Activated effector memory CD4-positive, alpha-beta T cell treated with anti-CD3 and anti-CD28 coated beads, Interleukin-2, amount 50 U/mL, for 16 hours (primary cell): ENCODE results near the gene SPECC1L.

Experiments
- DNase-seq: peaks from one replicate; pipeline ENCODE4 v3.0.0-alpha.2; 2020

Gene SPECC1L

DNA sequence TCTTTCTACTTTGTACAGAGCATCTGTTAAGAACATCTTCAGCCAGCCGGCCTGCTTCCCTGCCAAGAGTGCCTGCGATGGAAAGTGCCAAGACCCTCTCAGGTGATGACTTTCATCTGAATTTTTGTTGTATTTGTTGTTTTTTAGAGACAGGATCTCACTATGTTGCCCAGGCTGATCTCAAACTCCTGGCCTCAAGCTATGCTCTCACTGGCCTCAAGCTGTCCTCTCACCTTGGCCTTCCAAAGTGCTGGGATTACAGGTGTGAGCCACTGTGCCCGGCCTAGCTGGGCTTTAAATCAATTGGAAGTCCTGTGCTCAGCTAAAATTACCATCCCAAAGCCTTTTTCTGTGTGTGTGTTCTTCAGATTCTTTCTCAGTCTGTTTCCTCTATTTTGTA, 92.6 kb downstream of the SPECC1L start:
- DNase-seq, result no peak

DNA sequence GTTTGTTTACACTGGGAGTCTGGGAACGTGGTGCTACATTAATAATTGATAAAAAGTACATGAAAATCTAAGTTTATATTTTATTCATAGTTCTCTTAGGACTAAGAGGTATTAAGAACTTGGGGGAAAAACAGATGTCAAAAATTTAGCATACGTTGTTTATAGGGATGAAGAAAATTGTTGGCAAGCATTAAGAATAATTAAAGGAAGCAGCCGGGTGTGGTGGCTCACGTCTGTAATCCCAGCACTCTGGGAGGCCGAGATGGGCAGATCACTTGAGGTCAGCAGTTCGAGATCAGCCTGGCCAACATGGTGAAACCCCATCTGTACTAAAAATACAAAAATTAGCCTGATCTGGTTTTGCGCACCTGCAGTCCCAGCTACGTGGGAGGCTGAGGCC, 96.1 kb downstream of the SPECC1L start:
- DNase-seq, result no peak

DNA sequence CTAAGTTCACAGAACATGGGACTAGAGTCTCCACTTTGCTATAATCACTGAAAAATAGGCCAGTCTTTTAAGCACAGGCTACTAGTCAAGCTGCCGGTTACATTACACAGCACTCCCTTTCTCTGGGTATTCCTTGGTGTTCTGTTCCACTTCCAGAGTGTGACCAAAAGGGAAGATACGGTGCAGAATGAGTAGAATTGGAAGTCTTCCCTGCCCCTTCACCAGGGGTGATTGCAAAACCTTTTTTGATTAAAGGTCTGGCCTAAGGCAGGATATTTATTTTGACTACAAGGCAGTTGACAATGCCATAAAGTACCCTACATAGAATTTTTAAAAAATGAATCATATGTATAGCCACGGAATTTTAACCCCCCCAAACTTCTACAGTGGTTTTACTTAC, 97.2 kb downstream of the SPECC1L start:
- DNase-seq, result no peak

- no peak for DNase-seq
These were observed 99.8 kb downstream of the SPECC1L start for GRCh38 chr22:24370401-24370800.

DNA sequence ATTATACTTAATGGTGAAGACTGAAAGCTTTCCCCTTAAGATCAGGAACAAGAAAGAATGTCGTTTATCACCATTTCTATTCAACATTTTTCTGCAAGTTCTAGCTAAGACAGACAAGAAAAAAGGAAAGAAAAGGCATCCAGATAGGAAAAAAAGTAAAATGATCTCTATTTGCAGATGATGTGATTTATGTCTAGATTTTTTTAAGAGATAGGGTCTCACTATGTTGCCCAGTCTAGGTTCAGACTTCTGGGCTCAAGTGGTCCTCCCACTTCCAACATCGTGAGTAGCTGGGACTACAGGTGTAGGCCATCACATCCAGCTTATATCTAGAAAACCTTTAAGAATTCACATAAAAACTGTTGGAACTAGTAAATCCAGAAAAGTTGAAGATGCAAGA, 105.4 kb downstream of the SPECC1L start:
- DNase-seq, result no peak

GRCh38 chr22:24376586-24376985, 106.0 kb downstream of the SPECC1L start:
- no peak for DNase-seq

DNA sequence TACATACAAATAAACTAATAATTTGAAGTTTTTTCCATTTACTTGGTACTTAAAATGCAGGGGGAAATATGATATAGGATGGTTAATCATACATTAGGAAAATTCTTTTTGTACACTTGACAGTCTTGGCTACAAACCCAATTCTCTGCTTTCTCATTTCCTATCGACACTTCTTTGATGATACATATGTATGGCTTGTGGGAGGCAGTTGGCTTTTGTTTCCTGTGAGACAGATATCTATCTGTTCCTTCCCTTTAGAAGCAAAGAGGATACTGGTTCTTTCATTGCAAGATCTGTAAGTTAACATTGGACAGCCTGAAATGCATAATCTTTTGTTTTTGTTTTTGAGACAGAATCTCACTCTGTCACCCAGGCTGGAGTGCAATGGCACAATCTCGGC, 108.9 kb downstream of the SPECC1L start:
- no peak for DNase-seq

- DNase-seq, result no peak
These were observed 109.7 kb downstream of the SPECC1L start for GRCh38 chr22:24380220-24380904.

- DNase-seq, result no peak
These were observed 110.2 kb downstream of the SPECC1L start for GRCh38 chr22:24380905-24381230.

GRCh38 chr22:24383061-24383460, 112.4 kb downstream of the SPECC1L start:
- DNase-seq, result no peak

GRCh38 chr22:24384131-24384530, 113.5 kb downstream of the SPECC1L start:
- no peak for DNase-seq

- DNase-seq, result no peak
These were observed 116.4 kb downstream of the SPECC1L start for GRCh38 chr22:24386937-24387471.

DNA sequence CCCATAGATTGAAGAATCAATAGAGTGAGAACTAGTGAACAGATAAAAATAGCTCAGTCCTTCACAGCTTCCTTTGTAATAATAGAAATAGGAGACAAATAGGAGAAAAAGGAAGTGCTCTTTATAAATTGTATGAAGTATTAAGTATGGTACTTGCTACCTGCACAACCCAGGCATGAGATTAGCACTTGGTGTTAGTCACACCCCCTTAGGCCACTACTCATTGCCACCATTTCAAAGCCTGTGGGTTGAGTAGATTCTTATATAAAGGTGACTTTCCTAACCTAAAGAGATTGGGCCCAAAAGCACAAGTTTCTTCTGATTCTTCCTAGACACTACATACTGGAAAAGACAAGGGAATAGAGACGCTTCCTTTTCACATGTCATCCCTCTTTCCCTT, 119.0 kb downstream of the SPECC1L start:
- DNase-seq, result no peak

DNA sequence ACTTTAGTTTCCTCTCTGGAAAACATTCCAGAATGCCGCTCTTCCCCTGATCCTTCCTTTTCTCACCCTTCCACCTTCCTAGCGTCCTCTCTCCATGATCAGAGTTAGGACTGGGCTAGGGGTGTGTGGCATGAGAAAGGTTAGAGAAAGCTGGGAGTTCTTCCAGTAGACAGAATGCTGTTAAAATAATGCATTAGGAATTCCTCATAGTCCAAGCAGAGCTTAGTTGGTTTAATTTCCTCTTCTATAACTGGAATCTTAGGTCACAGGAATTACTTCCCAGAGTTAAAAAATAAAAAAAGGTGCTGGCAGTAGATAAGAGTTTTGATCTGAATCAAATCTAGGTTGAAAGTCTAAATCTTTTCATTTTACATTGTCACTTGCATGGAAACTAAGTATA, 119.5 kb downstream of the SPECC1L start:
- DNase-seq, result no peak

GRCh38 chr22:24390576-24390975, 119.9 kb downstream of the SPECC1L start:
- no peak for DNase-seq

- no peak for DNase-seq
These were observed 121.2 kb downstream of the SPECC1L start for GRCh38 chr22:24391836-24392217.

DNA sequence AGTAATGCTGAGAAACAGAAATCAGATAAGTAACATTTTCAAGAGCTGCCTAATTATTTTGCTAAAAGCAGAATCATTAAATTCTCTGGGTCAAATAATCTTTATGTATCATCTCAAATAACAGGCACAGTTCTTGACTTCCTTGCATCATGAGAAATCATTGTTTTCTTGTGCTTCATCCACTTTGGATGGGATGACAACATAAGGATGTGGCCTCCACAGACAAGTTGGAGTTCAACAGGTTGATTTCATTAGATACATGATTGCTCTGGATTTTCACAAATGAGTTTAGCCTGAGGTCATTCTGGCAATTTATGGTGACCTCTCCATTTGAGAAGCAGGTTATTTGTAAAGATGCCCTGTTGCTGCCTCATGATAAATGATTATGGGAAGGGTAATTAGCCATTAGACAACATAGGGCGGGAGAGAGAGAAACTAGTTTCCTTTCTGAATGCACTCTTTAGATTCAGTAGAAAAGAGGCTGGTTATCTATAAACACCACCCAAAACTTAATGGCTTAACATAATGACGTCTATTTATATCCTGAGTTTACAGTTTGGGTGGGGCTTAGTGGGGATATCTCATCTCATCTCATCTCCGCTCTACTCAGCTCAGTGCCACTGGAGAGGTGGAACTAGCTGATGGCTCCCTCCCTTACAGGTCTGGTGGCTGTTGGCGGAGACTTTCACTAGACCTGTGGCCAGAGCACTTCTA, 121.7 kb downstream of the SPECC1L start:
- no peak for DNase-seq

GRCh38 chr22:24393012-24393559, 122.5 kb downstream of the SPECC1L start:
- DNase-seq, result no peak

DNA sequence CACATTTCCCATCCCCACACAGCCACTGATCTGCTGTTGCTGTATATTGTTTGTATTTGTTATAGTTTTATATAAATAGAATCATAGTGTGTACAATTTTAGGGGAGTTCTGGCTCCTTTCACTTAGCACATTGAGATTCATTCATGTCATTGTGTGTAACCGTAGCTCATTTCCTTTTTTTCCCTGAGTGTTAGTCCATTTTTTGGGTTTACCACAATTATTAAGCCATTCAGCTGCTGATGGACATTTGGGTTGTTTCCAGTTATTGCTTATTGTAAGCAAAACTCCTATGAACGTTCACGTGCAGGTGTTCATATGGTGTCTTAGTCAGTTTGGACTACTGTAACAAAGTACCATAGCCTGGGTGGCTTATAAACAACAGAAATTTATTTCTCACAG, 123.2 kb downstream of the SPECC1L start:
- DNase-seq, result no peak

DNA sequence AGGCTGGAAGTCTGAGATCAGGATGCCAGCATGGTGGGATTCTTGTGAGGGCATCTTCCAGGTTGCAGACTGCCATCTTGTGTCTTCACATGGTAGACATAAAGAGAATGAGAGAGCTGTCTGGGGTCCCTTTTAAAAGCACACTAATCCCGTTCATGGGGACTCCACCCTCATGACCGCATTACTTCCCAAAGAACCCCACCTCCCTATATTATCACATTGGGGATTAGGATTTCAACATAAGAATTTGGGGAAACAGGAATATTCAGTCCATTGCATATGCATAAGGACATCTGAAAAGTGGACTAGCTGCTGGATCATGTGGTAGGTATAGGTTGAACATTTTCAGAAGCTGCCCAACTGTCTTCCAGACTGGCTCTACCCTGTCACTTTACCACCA, 123.6 kb downstream of the SPECC1L start:
- DNase-seq, result no peak

- no peak for DNase-seq
These were observed 127.8 kb downstream of the SPECC1L start for GRCh38 chr22:24398409-24398808.

- DNase-seq, result no peak
These were observed 129.5 kb downstream of the SPECC1L start for GRCh38 chr22:24400034-24400725.

DNA sequence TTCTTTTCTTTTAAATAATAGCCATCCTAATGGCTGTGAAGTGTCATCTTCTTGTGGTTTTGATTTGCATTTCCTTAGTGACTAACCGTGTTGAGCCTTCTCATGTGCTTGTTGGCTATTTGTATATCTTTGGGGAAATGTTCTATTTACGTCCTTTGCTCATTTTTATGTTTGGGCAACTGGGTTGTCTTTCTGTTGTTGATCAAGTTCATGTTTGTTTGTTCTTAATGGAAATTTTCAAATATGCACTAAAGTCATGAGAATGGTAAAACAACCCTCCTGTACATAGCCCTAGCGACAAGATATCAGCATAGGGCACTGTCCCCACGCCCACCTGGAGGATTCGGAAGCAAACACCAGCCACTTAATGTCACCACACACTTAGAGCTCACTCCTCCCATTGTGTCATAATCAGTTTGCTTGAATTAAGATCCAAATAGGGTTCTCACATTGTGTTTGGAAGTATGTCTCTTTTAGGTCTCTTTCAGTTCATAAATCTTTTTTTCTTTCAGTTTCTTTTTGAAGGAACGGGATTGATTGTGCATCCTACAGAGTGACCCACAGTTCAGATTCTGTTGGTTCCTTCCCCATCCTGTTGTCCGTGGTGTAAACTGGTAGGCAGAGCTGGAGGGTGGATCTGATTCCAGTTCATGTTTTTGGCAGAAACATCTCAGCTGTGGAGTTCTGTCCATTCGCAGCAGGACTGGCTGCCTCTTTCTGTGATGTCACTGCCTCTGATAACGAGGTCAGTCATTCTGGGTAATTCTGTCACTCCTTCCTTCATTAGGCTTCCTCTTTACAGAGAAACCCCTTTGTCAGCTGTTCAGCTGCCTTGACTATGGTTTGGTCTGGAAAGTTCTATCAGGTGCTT, 130.3 kb downstream of the SPECC1L start:
- no peak for DNase-seq
